Stimulated activated naive CD4-positive, alpha-beta T cell (primary cell): ENCODE results near the gene ENPP6.
"Not testable (repeated sequence)": the region's sequence is repeated elsewhere in the genome, so short reads cannot be mapped to it uniquely, and the experiment has no call there.

Source experiments
- DNase-seq, 6 experiments: peaks; one replicate each; lab custom pipeline; 2025; lab: John Stamatoyannopoulos, UW

Gene ENPP6

DNA sequence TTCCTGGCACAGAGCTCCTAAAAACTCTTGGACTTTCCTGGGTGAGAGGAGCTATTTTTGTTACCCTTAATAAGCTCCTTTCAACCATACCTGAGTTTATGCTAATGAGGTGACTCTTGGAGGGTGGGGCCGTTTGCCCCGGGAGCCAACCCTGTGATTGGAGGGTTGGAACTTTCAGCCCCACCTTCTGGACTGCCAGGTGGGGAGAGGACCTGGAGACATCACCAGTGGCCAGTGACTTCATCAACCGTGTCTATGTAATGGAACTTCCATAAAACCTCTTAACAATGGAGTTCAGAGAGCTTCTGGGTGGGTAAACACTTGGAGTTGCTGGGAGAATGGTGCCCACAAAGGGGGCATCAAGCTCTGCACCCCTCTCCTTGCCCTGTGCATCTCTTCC is 17.9 kb upstream of the ENPP6 start:
- no peak for DNase-seq

DNA sequence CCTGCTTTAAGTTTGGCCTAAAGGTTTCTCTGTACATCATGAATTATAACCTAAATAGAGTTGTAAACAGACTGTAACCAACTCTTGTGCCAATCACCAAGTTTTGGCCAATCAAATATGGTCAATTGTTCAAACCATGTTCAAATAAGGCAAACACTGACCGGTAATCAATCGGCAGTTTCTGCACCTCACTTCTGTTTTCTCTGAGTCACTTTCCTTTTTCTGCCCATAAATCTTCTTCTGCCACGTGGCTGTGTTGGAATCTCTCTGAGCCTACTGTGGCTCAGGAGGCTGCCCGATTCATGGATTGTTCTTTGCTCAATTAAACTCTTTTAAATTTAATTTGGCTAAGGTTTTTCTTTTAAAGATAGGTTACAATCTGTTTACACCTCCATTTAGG is 16.5 kb upstream of the ENPP6 start:
- no peak for DNase-seq

DNA sequence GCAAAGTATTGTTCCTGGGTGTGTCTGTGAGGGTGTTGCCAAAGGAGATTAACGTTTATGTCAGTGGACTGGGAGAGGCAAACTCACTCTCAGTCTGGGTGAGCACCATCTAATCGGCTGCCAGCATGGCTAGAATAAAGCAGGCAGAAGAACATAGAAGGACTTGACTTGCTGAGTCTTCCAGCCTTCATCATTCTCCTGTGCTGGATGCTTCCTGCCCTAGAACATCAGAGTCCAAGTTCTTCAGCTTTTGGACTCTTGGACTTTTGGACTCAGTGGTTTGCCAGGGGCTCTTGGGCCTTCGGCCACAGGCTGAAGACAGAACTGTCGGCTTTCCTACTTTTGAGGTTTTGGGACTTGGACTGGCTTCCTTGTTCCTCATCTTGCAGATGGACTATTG is 15.3 kb upstream of the ENPP6 start:
- DNase-seq: no peak

DNA sequence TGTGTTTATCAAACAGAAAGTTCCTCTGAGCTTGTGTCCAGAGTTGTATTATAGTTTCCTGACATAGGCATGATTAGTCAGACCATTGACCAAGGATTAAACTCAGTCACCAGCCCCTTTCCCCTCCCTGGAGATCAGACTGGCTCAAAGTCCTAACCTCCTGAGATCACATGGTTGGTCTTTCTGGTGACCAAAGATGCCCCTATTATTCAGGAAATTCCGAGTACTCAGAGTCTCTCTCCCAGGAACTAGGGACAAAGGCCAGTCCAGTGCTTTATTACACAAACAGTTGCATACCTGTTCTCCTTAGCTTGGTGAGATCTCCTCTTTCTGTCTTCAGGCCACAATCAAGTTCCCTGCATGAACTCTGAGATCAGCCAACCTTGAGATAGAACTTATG is 14.5 kb upstream of the ENPP6 start:
- DNase-seq: no peak

DNA sequence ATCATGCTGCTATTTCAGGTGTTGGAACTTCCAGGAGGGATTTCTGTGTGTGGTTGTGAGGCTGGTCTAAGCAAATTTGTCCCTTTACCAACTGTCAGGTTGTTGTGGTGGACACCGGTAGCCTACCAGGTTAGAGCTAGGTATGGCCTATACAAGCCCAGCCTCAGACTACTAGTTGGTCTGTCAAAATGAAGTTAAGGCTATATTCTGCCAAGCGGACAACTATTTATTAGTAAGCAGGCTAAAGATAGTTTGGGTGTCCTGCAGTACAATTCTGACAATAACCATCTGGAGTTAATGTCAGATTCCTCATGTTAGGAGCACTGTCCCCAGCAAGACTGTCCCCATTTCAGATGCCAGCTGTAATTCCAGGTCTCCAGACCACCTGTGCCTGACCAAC is 13.9 kb upstream of the ENPP6 start:
- no peak for DNase-seq

DNA sequence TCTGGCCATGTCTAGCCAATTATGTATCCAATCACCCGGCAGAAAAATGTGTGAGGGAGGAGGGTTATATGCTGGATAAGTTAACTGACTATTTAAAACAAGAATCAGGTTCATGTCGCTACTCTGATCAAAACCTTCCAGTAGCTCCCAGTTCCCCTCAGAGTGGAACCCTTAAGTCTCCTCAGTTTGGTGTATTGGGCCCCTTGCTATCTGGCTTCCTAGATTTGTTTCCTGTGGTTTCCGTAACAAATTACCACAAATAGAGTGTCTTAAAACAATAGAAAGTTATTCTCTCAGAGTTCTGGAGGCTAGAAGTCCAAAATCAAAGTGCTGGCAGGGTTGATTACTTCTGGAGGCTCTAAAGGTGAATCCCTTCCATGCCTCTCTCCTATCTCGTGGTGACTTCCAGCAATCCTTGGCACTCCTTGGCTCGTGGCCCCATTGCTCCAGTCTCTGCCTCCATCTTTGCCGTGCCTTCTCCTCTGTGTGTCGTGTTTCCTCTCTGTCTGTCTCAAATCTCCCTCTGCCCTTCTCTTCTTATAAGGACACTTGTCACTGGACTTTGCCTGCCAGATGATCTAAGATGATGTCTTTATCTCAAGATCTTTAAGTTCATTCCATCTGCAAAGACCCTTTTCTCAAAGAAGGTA is 10.5 kb upstream of the ENPP6 start:
- no peak for DNase-seq

DNA sequence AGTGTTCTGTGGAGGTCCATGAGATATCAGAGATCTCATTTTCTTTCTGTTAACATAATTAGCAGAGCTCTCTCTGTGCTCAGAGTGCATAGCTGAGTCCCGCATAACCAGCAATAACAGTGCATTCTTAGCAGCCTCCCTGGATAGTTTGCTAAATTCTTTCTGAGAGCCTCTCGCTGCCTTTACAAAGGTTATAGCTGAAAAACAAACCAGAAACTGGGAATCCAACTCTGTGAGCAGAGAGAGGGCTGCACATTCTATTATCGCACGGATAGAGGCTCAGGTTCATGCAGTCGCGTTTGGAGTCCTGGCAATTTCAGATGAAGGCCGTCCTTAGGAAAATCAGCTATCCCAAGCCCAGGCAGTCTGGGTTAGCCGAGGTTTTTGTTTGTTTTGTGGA is 1.2 kb downstream of the ENPP6 start:
- DNase-seq: no peak

DNA sequence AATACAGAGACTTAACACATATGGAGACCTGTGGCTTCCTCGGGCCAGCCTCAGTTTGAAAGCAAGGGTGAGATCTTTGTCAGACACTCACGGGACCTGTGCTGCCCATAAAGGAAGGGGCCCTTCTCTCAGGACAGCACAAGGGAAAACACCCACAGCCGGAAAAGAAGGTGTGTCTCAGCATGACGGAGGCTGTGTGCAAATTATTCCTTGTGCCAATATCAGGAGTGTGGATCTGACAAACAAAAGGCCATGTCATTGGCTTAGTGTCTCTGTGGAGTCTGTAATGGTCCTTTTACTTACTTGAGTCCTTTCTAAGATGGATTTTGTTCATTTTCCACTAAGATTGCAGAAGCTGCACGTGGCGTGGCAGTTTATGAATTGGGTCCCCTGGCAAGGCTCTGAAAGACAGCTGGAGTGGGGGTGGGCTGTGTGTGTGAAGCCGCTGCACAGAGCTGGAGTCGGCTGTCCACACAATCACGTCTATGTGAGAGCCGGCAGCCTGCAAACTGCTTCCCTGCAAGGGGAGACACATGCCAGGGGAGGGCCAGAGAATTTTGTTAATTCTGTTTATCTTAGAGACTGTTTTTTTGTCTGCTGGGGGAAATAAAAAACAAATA is 1.9 kb downstream of the ENPP6 start:
- no peak for DNase-seq

DNA sequence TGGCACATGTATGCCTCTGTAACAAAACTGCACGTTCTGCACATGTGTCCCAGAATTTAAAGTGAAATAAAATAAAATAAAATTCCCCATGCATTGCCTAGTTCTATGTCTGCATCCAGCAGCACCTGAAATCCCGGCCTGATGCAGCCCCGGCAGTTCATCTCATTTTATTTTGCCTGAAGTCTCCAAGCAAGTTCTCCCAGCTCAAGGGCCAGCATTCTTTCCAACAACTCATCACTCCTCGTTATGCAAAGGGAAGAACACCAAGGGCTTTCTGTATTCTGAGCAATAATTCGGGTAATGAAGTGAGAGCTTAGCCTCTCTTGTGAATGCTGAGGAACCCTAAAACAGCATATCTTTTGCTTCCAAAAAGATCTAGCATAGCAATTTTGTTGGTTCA is 2.7 kb downstream of the ENPP6 start:
- no peak for DNase-seq

DNA sequence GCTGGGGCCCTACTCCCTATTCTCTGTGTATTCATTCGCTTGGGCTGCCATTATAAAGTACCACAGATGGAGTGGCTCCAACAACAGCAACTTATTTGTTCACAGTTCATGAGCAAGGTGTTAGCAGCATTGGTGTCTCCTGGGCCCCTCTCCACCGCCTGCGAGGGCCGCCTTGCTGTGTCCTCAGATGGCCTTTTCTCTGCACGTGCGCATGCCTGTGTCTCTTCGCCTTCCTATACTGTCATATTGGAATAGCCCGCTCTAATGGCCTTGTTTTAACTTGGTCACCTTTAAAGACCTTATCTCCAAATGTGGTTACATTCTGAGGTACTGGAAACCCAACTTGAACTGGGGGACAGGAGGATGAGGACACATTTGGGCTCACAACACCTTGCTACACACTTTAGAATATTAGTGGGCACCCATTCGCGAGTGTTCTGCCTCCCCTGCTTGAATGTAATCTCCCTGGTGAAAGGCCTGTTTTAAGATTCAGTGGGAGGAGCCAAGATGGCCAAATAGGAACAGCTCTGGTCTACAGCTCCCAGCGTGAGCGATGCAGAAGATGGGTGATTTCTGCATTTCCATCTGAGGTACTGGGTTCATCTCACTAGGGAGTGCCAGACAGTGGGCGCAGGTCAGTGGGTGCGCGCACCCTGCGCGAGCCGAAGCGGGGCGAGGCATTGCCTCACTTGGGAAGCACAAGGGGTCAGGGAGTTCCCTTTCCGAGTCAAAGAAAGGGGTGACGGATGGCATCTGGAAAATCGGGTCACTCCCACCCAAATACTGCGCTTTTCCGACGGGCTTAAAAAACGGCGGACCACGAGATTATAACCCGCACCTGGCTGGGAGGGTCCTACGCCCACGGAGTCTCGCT is 9.7 kb downstream of the ENPP6 start:
- DNase-seq: not testable (repeated sequence)

DNA sequence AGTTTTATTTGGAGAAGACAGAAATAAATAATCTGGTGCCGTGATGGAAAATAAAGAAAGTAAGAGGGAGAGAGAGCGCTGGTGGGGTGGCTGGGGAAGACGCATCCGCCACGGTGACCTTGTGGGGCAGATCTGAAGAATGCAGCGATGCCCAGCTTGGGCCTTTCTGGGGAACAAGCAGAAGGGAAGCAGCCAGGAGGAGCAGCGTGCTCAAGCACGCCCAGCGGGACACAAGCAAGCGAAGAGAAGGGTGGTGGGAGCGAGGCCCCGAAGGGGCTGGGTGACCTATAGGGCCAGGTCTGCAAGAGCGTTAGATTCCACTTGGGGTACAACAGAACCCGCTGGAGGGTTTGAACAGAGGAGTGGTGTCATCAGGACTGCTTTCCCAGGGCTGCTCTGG is 12.4 kb downstream of the ENPP6 start:
- DNase-seq: no peak

DNA sequence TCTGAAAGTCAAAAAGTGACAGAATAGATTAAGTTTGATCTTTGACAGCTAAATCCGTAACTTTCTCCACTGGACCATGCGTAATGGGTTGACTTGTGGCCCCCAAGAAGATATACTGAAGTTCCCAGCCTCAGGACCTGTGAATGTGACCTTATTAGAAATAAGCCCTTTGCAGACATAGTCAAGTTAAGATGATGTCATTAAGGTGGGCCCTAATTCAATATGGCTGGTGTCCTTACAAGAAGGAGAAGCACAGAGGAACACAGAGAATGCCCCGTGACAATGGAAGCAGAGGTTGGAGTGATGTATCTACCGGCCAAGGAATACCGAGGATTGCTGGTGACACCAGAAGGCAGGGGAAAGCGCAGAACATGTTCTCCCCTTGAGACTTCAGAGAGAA is 14.4 kb downstream of the ENPP6 start:
- no peak for DNase-seq

DNA sequence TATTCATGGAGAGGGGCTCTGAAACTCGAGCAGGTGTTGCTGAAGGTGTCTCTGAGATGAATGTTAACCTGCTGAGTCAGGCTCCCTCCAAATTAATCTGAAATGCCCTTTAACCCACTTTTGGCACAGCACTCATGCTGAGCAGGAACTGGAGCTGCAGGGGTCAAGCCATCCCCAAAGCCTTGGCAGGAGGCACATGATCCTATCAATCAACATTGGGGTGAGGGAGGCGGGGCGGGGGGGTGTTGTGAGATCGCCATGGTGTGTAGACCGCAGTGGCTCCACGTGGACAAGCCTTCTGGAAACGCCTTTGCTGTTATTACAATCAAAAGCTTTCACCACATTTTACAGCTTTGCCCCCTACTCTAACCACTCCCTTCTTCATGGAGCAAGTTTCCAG is 16.5 kb downstream of the ENPP6 start:
- no peak for DNase-seq

DNA sequence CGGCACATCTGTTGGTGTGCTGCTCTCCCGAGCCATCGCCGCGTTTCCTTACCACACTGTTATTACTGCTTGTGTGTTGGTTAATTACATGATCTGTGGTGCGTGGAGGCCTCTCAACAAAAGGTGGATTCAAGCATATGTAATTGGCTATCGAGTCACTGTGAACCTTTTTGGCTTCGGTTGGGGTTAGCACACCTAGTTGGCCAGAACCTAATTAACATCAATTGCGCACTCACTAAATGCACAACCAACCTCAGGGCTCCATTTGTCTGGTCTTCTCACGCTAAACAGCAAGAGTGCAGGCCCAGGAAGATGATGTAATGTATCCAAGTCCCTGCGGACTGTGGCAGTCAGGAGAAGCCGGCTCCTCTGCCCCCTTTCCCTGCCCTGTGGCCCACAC is 17.4 kb downstream of the ENPP6 start:
- DNase-seq: no peak

DNA sequence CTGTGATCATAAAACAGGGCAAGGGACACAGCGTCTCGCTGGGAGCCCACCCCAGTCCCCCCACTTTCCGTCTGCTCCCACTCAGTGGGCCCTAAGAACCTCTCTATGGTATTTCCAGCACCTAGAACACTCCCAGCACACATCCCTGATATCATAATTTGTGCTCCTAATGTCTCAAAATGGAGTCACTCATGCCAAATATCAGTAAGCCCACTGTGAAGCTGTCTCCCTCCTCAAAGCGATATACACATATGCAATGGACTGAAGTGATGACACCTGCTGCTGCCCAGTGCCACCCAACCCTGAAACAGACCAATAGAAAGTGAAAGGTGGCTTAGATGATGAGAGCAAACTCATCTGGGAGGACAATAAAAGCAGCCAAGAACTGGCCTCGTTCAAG is 17.9 kb downstream of the ENPP6 start:
- DNase-seq: no peak

DNA sequence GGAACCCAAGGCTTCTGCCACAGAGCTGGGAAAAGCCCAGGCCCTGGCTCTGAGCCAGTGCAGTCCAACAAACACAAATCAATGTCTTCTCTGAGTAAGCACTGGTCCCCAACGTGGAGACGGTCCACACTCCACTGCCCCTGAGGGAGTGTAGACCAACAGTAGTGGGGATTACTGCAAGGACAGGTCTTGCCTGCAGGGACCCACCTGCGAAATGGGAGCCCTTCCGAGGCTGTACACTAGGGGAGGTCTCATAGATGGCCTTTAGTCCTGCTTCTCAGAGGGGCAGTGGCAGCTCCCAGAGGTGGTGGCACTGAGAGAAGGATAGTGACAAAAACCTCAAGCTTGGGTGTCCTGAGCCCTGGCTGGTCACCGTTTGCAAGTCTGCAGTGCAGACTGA is 19.5 kb downstream of the ENPP6 start:
- DNase-seq: no peak

DNA sequence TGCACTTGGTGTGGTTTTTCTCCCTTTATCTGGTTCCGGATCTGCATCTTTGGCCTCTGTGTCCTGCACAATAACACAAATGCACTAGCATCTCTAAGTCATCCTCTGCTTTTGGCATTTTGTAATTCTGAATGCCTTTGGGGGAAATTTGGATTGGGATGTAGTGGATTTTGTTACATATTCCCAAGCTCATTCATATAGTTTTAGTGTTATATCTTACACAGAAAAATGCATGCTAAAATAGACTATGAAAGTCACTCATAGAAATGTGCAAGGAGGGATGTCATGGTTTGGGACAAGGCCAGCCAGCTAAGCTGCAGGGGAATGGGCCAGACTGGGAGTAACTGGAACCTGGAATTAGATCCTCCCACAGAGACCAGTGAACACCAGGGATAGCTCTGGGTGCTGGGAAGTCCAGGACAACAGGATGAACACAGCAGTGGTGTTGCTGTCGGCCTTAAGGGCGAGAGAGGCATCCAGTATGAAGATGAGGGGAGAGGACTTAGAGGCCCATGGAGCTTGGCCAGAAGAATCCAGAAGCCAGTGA is 20.1 kb downstream of the ENPP6 start:
- DNase-seq: no peak

DNA sequence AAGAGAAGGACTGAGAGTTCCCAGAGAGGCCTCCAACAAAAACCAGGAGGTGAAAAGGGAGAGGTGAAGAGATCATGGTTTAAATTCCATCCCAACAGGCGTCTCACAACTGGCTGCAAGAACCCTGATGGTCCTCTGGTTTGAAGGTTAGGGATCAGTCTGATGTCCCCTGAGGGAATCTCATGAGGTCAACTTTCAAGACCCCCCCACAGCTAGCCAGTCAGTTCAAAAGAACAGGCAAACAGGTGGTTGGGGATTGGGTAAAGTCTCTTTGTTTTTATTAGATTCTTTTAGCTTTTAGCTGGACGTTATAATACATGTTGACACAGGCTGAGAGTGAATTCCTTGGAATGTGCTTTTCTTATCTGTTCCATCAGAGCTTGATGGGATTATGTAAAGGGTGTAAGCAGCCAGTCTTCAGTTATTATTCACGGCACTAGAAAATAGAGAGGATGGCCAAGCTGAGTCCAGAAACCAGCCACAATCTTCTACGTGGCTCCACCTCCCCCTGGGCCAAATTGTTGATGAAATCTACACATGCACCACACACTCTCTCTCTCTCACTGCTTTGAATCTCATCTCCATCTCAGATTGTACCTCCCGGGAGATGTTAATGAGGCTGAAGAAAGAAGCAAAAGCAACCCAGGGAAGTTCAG is 20.8 kb downstream of the ENPP6 start:
- no peak for DNase-seq

DNA sequence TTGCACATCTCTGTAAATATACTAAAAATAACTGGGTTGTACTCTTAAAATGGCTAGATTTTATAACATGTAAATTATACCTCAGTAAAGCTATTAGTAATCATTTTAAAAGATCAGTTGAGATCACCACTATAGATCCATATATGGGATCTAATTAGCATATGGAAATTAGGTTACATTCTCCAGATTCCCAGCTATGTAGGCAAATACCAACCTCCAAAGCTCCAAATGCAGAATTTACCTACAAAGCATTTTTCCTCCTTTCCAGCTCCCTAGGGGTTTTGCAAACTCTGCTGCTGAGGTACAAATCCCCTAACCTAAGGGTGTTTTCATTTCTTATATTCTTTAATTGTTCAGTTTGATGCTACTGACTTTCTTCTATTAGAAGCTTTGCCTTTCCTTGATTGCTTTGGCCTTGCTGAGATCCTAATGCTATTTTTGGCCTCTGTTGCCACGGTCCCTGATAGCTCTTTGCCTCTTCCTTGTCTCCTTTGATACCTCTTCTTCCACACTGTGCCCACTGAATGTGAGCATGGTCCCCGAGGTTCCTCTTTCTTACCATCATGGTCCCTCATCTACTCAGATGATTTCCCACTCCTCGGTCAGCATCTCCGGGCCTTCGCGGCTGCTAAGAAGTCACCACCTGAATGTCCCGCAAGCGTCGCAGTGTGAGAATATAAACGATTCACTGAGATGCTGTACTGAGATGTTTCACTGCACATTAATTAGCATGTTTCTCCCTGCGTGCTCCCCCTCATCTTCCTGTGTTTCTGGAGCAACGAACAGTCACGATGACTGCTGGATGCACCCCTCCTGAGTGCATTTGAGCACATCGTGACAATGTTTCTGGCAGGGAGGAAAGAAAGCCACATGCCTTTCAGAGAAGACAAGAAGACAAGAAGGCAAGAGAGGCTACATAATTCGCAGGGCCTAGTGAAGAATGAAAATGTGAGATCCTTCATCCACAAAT is 23.8 kb downstream of the ENPP6 start:
- DNase-seq: no peak

DNA sequence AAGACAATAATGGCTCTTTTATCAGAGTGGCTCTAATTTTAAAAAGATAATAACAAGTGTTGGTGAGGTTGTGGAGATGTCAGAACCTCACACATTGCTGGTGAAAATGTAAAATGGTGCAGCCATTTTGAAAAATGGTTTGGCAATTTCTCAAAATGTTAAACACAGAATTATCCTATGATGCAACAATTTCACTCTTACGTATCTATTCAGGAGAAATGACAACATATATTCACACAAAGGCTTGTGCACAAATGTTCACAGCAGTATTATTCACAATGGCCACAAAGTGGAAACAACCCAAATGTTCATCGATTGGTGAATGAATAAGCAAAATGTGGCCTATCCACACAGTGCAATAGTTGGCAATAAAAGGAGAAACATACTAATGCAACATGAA is 24.7 kb downstream of the ENPP6 start:
- DNase-seq: no peak

DNA sequence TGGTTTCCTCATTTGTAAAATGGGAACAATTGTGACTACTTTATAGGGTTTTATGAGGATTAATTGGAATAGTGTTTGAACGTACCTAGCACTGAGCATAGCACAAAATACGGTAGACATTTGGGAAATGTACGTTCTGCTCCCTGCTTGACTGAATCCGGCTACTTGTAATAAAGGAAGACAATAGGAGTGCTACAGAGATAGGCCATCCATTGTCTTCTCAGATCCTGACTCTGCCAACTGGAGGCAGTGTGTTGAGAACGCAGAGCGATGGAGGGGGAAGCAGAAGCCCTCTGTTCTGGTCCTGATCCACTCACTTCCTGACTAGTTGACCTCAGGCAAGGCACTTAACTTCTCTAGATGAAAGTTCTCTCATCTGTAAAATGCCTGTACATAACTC is 26.4 kb downstream of the ENPP6 start:
- DNase-seq: no peak
